Measurements from ENCODE around the gene RIC8A. TPM values are rescaled to one million over a fixed set of nuclear protein-coding genes. Genes with fewer than 3 reads are reported as not detected.
"Not testable (repeated sequence)": the region's sequence is repeated elsewhere in the genome, so short reads cannot be mapped to it uniquely, and the experiment has no call there.

The RIC8A gene
- 94.9 and 124 TPM in 2 replicates for polyA plus RNA-seq (2014; cell fraction: cytosol; rRNA removed)
- polyA plus RNA-seq (2014; cell fraction: nucleus; rRNA removed): 115 and 126 TPM in 2 replicates

DNA sequence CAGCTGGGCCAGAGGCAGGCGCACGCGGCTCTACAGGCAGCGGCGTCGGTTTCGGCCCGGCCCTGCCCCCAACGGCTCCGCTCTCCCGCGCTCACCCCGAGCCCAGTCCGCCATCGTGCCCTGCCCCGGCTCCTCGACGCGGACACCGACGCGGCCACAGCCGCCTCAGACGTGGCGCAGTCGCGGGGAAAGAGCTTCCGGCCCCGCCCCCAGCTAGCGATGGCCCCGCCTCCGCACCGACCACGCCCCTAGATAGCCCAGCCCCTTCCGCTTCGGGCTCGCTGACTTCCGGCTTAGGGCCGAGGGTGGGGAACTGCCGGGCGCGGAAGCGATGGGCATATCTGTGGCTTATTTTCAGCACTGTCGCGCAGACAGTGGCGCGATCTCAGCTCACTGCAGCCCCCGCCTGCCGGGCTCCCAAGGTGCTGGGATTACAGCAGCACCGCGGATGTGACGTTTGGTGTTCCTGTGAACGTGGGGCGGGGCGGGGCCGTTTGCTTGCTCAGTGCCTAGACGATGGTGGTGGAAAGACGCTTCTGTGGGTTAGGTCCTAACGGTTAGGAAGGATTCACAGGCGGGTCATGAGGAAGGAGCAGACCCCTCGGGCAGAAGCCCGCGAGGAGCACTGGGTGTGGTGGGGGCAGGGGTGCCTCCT lies at the start of gene RIC8A, which contains the start of gene BET1L:
Gene RIC8A (plus strand): TSS at position 501 of the 655 bp plus-strand sequence. CDS start 1,147 bp downstream, outside the sequence.
Gene BET1L (minus strand): TSS at position 192 of the 655 bp plus-strand sequence. CDS start 78 bp downstream, at position 114.
- peak; percentile 94 for DNase-seq (ENCODE audit: low spot score)

DNA sequence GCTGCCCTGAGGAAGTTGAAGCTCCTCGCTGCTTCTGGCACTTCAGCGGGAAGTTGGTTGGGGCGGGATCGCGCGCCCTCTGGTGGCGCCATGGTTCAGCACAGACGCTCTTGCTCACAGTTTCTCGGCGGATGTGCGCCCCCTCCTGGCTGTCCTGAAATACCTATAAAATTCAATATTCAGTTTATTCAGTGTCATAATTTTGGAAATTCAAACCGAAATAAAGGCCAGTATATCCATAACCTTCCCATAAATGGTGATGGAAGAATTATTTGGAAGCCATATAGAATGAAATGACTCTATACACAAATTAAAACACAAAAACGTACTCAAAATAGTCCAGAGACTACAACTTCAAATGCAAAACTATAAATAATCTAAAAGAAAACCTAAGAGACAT lies 27.3 kb upstream of the RIC8A start:
- not testable (repeated sequence) for DNase-seq (ENCODE audit: low spot score)

DNA sequence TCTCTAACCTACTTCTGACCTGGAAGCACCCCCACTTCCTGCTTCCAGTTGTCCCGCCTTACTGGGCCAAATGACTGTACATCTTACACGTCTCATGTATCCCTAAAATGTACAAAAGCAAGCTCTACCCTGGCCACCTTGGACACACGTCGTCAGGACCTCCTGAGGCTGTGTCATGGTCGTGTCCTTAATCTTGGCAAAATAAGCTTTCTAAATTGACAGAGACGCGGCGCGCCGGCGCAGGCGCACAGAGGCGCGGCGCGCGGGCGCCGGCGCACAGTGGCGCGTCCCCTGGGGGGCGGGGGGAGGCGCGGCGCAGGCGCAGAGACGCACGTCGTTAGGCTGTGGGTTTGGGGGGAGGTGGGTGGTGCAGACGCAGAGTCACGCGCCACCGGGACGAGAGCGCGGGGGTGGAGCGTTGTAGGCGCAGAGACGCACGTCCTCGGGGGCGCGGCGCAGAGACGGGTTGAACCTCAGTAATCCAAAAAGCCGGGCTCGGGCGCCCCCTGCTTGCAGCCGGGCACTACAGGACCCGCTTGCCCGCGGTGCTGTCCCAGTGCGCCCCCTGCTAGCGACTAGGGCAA lies 18.2 kb upstream of the RIC8A start:
- DNase-seq (ENCODE audit: low spot score): peak; percentile 94

DNA sequence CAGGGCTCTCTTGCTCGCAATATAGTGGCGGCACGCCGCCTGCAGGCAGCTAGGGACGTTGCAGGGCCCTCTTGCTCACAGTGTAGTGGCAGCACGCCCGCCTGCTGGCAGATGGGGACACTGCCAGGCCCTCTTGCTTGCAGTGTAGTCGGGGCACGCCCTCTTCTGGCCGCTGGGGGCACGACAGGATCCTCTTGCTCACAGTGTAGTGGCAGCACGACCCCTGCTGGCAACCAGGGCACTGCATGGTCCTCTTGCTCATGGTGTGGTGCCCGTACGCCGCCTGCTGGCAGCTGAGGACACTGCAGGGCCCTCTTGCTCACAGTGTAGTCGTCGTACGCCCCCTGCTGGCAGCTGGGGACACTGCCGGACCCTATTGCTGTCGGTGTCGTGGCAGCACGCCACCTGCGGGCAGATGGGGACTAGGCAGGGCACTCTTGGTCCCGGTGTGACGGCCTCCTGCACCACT lies 17.6 kb upstream of the RIC8A start:
- not testable (repeated sequence) for DNase-seq (ENCODE audit: low spot score)

DNA sequence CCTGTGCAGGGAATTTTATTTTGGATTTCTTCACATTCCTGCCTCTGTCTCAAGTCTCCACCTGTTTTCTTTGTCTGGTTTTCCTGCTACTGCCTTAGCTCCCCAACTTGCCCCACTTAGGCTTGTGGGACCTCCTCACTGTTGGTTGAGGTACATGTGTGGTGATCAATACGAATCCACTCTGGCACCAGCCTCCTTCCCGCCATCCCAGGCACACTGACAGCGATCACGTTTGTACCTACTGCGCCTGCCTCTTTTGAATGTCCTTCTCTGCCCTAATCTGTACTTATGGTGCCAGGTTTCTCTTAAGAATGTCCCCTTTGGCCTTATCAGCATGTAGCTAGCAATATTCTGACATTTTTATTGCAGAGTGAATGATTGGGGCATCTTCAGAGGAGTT lies 17.0 kb upstream of the RIC8A start:
- not testable (repeated sequence) for DNase-seq (ENCODE audit: low spot score)

DNA sequence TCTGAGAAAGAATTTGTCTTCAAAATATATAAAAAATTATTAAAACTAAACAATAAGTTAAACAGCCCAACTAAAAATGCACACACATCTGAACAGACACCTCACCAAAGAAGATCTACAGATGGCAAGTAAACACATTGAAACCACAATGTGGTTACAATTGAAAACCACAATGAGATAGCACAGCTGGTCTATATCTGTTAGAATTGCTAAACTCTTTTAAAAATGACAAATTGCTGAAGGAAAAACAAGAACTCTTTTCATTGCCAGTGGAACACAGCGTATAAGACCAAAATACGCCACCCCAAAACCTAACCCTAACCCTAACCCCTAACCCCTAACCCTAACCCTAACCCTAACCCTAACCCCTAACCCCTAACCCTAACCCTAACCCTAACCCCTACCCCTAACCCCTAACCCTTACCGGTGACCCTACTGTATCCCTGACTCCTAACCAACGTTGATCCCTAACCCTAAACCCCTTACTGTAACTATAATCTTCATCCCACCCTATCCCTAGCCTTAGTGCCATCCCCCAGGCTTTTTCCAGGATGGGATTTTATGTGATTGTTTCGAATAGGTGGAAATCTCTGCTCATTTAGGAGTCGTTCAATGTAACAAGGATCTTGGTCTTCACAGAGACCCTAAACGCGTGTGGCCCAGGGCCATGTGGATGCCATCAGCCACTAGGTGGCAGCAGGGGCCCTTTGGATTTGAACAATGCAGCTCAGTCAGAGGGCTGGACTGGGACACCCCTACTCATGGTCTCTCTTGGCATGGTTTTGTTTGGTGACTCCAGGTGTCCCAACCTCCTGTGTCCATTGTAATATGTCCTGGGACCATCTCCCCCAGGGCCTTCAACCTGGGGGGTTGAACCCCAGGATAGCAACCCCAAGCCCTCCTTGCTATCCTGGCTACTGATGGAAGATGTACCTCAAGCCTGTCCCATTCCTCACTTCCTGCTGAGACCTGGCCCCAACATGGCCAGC lies 15.7 kb upstream of the RIC8A start:
- DNase-seq (ENCODE audit: low spot score): not testable (repeated sequence)

DNA sequence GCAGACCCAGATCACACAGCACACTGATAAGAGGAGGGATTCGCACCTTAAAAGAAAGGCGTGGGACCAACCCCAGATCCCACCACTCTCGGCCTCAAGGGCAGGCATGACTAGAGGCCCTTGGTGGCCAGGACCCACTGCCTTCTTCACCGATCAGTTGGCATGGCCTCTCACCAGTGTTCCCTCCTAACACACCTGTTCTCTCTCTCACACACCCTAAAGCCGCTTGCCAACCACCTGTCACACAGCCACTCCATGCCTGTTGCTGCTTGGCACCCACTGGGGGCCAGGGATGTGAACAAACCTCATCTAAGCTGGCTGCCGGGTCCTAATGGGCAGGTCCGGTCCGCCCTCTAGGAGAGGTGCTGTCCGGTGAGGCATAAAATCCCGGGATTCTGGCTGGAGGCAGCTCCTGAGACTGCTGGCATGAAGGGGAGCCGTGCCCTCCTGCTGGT lies 14.8 kb upstream of the RIC8A start, which contains the start of gene SCGB1C1:
Gene SCGB1C1 (plus strand): TSS at position 405 of the 455 bp plus-strand sequence. CDS start 22 bp downstream, at position 427.
- DNase-seq (ENCODE audit: low spot score): not testable (repeated sequence)

DNA sequence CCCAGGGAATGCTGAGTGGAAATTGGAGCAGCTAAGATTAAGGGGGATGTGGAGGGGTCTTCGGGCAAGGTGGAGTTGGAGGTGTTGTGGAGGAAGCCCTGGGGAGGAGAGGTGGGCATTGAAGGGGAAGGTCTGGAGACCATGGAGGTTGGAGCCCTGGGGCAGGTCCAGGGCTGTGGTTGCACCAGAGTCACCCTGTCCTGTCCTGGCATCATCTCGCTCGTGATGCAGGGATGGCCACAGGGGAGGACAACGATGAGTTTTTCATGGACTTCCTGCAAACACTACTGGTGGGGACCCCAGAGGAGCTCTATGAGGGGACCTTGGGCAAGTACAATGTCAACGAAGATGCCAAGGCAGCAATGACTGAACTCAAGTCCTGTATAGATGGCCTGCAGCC lies 14.0 kb upstream of the RIC8A start:
- DNase-seq (ENCODE audit: low spot score): not testable (repeated sequence)

DNA sequence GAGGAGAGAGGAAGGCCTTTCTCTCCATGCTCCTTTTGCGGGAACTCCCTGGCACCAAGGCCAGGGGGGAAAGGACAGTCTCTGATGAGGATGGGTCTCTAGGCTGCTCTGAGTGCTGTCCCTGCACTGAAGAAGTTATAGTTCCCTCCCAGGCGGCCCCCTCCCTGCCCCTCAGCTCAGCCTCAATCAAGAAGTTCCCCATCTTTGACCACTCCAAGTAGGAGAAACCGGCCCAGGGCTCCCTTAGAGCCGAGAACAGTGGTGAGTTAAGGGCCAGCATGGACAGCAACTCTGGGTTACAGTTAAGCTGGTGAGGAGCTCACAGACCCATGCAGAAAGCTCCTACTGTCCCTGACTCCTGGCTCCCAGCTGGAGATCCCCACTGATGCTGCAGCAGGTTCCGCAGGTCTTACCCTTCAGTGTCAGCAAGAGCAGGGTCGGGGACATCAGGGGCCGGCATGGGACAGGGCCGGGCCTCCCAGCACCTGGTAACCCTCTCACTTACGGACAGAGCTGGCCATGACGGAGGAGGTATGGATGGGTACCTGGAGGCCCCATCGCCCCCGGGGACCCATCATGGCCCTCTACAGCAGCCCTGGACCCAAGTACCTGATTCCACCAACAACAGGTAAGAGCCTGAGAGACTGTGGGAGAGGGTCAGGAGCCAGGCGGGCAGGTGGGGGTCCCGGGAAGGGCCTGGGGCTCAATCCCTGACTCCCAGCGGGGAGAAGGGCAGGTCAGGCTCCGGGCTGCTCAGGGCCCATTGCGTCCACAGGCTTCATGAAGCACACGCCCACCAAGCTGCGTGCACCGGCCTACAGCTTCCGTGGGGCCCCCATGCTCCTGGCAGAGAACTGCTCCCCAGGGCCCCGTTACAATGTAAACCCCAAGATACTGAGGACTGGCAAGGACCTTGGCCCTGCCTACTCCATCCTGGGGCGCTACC lies 10.4 kb upstream of the RIC8A start:
- DNase-seq (ENCODE audit: low spot score): no peak

DNA sequence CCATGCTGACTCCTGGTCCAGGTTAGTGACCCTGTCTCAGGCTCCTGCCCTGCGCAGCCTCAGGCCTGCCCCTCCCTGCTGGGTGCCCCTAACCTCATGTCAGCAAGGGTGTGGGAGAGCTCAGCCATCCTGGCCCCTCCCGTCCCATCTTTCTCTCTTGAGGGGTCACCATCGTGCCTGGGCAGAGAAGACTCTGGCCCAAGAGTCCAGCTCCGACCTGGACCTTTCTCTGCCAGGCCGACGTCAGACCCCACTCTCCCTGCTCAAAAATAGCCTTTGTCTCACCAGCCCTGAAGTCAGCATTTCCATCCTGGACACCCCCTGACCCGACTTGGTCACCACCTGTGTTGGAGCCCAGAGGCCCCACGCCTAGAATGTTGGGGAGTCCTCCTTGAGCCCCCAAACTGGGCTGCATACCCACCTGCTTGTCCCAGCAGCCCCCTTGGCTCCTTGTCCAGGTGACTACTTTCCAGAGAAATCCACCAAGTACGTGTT lies 9.7 kb upstream of the RIC8A start:
- no peak for DNase-seq (ENCODE audit: low spot score)

DNA sequence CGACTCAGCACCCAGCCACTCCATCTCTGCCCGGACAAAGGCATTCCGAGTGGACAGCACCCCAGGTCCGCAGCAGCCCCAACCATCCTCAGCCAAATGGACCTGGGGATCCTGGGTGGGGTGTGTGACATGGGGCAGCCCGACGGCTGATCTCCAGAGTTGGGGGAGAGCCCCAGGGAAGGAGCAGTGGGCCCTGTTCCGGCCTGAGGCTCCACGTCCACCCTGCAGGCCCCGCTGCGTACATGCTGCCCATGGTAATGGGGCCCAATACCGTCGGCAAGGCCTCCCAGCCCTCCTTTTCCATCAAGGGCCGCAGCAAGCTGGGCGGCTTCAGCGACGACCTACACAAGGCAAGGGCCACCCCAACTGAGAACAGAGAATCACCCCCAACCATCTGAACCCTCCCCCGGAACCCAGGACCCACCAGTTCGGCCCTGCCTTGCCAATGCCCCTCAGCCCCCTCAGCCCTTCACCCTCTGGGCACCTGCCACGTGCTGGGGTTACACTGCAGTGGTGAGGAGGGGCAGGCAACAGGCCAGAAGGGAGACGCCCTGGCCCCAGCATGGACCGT lies 9.2 kb upstream of the RIC8A start:
- DNase-seq (ENCODE audit: low spot score): no peak

DNA sequence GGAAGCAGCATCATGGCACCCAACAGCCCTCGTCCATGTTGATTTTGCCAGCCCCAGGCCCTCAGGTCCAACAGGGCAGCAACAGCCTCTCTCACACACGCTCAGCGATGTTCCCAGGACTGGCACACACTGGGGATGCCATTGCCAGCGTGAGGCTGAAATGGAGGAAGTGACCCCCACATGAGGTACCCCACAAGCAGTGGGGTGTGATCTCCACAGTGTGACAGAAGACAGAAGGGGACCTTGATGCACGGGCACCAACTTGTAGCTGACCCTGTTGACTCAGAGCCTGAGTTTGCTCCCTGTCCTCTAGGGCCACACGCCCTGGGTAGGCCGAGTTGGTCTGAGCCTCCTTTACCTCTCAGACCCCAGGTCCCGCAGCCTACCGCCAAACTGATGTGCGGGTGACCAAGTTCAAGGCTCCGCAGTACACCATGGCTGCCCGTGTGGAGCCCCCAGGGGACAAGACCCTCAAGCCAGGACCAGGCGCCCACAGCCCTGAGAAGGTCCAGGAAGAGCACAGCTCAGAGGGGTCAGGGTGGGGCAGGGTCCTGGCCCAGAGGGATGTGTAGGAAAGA lies 8.4 kb upstream of the RIC8A start:
- DNase-seq (ENCODE audit: low spot score): no peak

DNA sequence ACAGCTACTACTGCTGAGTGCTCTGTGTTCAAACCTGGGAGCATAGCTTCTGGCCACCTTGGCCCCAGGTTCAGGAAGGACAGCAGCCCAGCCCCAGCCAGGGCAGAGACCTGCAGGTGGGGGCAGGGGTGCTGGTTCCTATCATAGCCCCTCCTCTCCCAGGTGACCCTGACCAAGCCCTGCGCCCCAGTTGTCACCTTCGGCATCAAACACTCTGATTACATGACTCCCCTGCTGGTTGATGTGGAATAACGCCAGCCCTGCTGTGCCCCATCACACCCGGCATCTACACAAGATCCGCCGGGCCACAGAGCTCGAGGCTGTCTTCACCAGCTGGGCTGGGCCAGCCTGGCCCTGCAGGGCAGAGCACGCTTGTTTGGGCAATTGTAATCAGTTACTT lies 7.7 kb upstream of the RIC8A start:
- DNase-seq (ENCODE audit: low spot score): no peak

DNA sequence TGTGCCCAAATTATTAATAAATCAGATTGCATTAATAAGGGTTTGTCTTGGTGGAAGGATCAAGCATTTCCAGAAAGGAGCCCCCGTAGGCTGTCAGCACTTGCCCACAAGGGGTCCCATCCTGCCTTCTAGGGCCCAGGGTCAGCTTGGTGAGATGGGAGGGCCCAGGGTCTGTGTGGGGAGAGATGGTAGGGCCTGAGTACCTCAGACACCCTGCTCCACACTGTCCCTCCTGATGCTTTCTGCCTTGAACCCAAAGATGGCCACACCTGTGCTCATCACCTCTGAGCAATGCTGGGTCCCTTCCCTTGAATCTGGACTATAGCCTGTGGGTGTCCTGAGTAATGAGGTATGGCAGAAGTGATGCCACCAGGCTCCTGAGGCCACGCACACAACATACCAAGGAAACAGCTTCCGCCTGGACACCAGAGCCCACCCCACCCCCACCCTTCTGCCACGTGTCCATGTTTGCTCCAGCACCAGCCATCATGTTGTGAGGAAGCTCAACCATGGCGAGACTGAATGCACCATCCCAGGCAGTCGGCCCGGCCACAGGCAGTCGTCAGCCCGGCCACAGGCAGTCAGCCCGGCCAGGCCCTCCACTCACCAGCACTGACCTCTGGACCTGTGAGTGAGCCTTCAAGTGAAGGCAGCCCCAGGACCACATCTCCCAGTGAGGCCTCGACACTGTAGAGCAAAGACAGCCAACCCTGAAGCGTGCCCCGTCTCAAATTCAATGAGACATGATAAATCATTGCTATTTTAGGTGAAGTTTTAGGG lies 7.1 kb upstream of the RIC8A start:
- DNase-seq (ENCODE audit: low spot score): no peak

DNA sequence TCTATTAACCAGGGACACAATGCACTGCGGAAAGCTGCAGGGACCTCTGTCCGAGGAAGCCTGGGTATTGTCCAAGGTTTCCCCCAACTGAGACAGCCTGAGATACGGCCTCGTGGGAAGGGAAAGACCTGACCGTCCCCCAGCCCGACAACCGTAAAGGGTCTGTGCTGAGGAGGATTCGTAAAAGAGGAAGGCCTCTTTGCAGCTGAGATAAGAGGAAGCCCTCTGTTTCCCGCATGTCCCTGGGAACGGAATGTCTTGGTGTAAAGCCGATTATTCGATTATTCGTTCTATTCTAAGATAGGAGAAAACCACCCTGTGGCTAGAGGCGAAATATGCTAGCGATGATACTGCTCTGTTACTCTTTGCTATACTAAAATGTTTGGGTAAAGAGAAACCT lies 5.5 kb upstream of the RIC8A start:
- DNase-seq (ENCODE audit: low spot score): no peak

DNA sequence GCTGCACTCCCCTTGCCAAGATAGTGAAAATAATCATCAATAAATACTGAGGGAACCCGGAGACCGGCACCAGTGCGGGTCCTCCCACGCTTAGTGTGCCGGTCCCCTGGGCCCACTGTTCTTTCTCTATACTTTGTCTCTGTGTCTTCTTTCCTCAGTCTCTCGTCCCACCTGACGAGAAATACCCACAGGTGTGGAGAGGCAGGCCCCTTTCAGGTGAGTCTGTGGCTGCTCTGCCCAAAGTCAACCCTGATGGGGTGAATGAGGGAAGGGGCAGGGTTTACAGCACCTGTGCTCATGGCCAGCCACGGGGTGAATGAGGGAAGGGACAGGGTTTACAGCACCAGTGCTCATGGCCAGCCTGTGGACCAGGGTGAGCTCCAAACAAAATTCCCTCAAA lies 5.0 kb upstream of the RIC8A start:
- DNase-seq (ENCODE audit: low spot score): no peak

DNA sequence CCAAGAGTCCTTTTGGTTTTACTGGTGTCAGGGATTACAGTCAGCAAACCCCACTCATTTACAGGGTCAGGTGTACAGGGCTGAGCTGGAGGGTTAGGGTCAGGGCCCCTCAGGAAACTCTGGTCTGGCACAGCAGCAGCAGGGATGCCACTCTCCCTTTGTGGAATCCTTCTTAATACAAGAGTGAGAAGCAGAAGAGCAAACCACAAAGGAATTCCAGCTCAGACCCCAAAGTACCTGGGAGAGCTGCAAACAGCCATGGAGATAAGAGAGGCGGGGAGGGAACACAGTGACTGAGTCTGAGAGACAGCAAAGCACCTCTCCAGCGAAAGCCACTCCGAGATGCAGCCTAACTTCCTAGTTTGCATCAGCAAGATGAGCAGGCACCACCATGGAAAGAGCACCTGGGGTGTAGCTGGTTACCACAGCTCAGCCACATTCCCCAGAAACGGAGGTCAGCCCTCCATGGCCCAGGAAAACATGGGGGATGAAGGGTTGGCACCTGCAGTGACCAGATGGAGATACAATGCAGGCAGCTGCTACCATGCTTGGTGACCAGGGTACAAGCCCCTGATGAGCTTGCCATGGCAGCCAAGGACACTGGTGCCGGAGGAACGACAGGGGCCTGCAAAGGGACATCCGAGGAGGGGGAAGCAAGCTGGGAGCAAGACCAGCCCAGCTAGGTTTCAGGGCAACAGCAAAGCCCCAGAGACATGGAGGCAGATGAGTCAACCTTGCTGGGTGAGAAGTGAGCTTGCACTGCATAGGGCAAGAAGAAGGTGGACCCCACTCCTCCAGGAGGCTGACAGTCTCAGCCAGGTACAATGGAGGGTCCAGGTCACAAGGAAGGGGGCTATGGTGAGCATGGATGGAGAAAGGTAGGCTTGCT lies 4.2 kb upstream of the RIC8A start:
- DNase-seq (ENCODE audit: low spot score): no peak

Measured in SK-N-DZ (cell line).